Colonic mucosa (tissue), 4 donors: ENCODE results near the gene SHISA5. TPM values are rescaled to one million over a fixed set of nuclear protein-coding genes. Genes with fewer than 3 reads are reported as not detected.
A peak's percentile ranks its signal among the peaks of the same experiment; 100 is the strongest.

Source experiments
- DNase-seq: peaks from one replicate; pipeline ENCODE4 v3.0.0-alpha.2; 2020
- H3K27ac ChIP-seq: fragments of 200-600 bp; one replicate; pipeline ENCODE4 v1.8.0; 2021
- H3K27me3 ChIP-seq: fragments of 200-600 bp; one replicate; pipeline ENCODE4 v1.8.0; 2021
- H3K36me3 ChIP-seq: fragments of 200-600 bp; one replicate; pipeline ENCODE4 v1.8.0; 2021
- H3K4me1 ChIP-seq: fragments of 200-600 bp; one replicate; pipeline ENCODE4 v1.8.0; 2021; ENCODE audit warnings: mild to moderate bottlenecking
- H3K4me3 ChIP-seq: fragments of 200-600 bp; one replicate; pipeline ENCODE4 v1.8.0; 2021
- H3K9ac ChIP-seq, 2 donors: one replicate each; pipeline ENCODE4 v1.7.0; 2013; ENCODE audit warnings: control low read depth in 2 of 2, low read depth in 2 of 2, low read length in 2 of 2
- H3K9me3 ChIP-seq: fragments of 200-600 bp; one replicate; pipeline ENCODE4 v1.8.0; 2021
- CTCF ChIP-seq: fragments of 200-600 bp; IDR thresholded peaks from one replicate; pipeline ENCODE4 v1.8.0; 2022; ENCODE audit warnings: antibody characterized with exemption, mild to moderate bottlenecking
- intact Hi-C: fragments of 100-400 bp; cut with DNase I; formaldehyde crosslinking; loops from one replicate; pipeline ENCODE4 v1.14.1; 2022
- total RNA-seq, 2 donors: library from RNA; stranded (reverse); fragmentation: NEBNext Ultra II Directional in 1 of 2; extraction: Animal tissue kit (Norgen Biotek cat#: 25700) in 1 of 2; gene quantifications; one replicate each; pipeline ENCODE4 v1.2.1, GENCODE V29; 2021
- donor health status: healthy.
- donor health status: DM: no; HTN: no; CAD: no.
- donor health status: DM: no; HTN: no; CAD: no.

Gene SHISA5
- total RNA-seq, 2 donors from 2014 or later: 115 to 123 TPM

- no peaks in the 10 kb centered on the region for H3K36me3 ChIP-seq
- no peak overlapping the region for H3K4me3 ChIP-seq
- TF ChIP-seq CTCF: no peak
- peaks cover 37% of the 10 kb centered on the region for H3K4me1 ChIP-seq
- H3K9ac ChIP-seq: peak overlapping the region; percentile 35 to 40
- H3K9me3 ChIP-seq: no peaks in the 10 kb centered on the region
- no peaks in the 10 kb centered on the region for H3K27me3 ChIP-seq
- no peak overlapping the region for H3K27ac ChIP-seq
- intact Hi-C loops: no loop called here
- DNase-seq: no peak
Observed at GRCh38 chr3:48470286-48470685, 33.7 kb downstream of the SHISA5 start.

- Histone ChIP-seq H3K27ac (no peak overlapping the region), H3K9ac (peak overlapping the region; percentile 4 to 40), H3K4me3 (no peak overlapping the region), H3K36me3 (no peaks in the 10 kb centered on the region), H3K9me3 (no peaks in the 10 kb centered on the region), H3K4me1 (peaks cover 42% of the 10 kb centered on the region), H3K27me3 (no peaks in the 10 kb centered on the region)
- DNase-seq: no peak
- TF ChIP-seq CTCF: no peak
- intact Hi-C loops: loop anchor here (5.0 to 10.0 kb wide), 2 partner anchors 33 to 166 kb away; partner anchors contain the start of genes SHISA5 and SLC26A6
Observed at GRCh38 chr3:48469046-48469915, 34.7 kb downstream of the SHISA5 start.

GRCh38 chr3:48468329-48468731, 35.6 kb downstream of the SHISA5 start:
- H3K4me3 ChIP-seq: no peak overlapping the region
- H3K9ac ChIP-seq: peak overlapping the region in 1 of 2 donors; percentile 88
- H3K27ac ChIP-seq: no peak overlapping the region
- no peaks in the 10 kb centered on the region for H3K9me3 ChIP-seq
- peaks cover 41% of the 10 kb centered on the region for H3K4me1 ChIP-seq
- H3K27me3 ChIP-seq: no peaks in the 10 kb centered on the region
- TF ChIP-seq CTCF: no peak
- peak; percentile 76 for DNase-seq
- H3K36me3 ChIP-seq: no peaks in the 10 kb centered on the region
- intact Hi-C loops: loop anchor here (5.0 to 10.0 kb wide), 2 partner anchors 34 to 166 kb away; partner anchors contain the start of genes SHISA5 and SLC26A6

GRCh38 chr3:48467473-48468267, 36.3 kb downstream of the SHISA5 start:
- no peak for DNase-seq
- TF ChIP-seq CTCF: no peak
- H3K36me3 ChIP-seq: no peaks in the 10 kb centered on the region
- peak overlapping the region; percentile 94 for H3K27ac ChIP-seq
- H3K27me3 ChIP-seq: no peaks in the 10 kb centered on the region
- peak overlapping the region; percentile 54 for H3K4me3 ChIP-seq
- H3K4me1 ChIP-seq: peaks cover 38% of the 10 kb centered on the region
- H3K9ac ChIP-seq: peak overlapping the region; percentile 88 to 97
- intact Hi-C loops: loop anchor here (5.0 to 10.0 kb wide), 2 partner anchors 35 to 167 kb away; partner anchors contain the start of genes SHISA5 and SLC26A6
- no peaks in the 10 kb centered on the region for H3K9me3 ChIP-seq

- Histone ChIP-seq H3K4me3 (peak overlapping the region; percentile 54), H3K27me3 (no peaks in the 10 kb centered on the region), H3K36me3 (no peaks in the 10 kb centered on the region), H3K27ac (peak overlapping the region; percentile 94), H3K9ac (peak overlapping the region; percentile 88 to 97), H3K9me3 (no peaks in the 10 kb centered on the region), H3K4me1 (peaks cover 35% of the 10 kb centered on the region)
- DNase-seq: no peak
- intact Hi-C loops: loop anchor here (5.0 to 10.0 kb wide), 2 partner anchors 35 to 168 kb away; partner anchors contain the start of genes SHISA5 and SLC26A6
- no peak for TF ChIP-seq CTCF
Observed at GRCh38 chr3:48467110-48467454, 36.9 kb downstream of the SHISA5 start.
